SU-DHL-6 (cell line): ENCODE data around the gene STOML3.

ENCODE experiments used
- H2AFZ ChIP-seq: fragments of 200-600 bp; sonication (generic); 2 replicates; pipeline ENCODE4 v1.6.1; 2014; ENCODE audit warnings: low read depth, mild to moderate bottlenecking, moderate library complexity, mixed read lengths, antibody characterized with exemption, low read length; ENCODE audit not compliant: severe bottlenecking
- H3F3A ChIP-seq: fragments of 200-600 bp; shearing (Covaris generic); 2 replicates; pipeline ENCODE4 v1.6.0; 2016; ENCODE audit warnings: antibody characterized with exemption, mild to moderate bottlenecking; ENCODE audit not compliant: insufficient read depth
- H3K27ac ChIP-seq: fragments of 200-600 bp; sonication (generic); 2 replicates; pipeline ENCODE4 v1.5.1; 2016; ENCODE audit warnings: low read depth, mild to moderate bottlenecking, low read length, moderate library complexity, mixed read lengths
- H3K27me3 ChIP-seq: fragments of 200-600 bp; sonication (generic), shearing (Covaris generic); 2 replicates; pipeline ENCODE4 v1.6.0; 2014; ENCODE audit warnings: mild to moderate bottlenecking, low read length
- H3K36me3 ChIP-seq: fragments of 200-600 bp; sonication (generic); 2 replicates; pipeline ENCODE4 v1.6.1; 2014; ENCODE audit warnings: mild to moderate bottlenecking, low read length, mixed read lengths
- H3K4me2 ChIP-seq: fragments of 300-600, 200-600 bp; shearing (Covaris generic), sonication (generic); 2 replicates; pipeline ENCODE4 v1.6.0; 2014; ENCODE audit warnings: low read length, low read depth, mild to moderate bottlenecking; ENCODE audit not compliant: poor library complexity, severe bottlenecking
- H3K4me3 ChIP-seq: fragments of 200-600 bp; sonication (generic); 2 replicates; pipeline ENCODE4 v1.5.1; 2014; ENCODE audit warnings: antibody characterized with exemption, low read length, mild to moderate bottlenecking, mixed read lengths; ENCODE audit not compliant: insufficient read depth, poor library complexity, severe bottlenecking
- H3K79me2 ChIP-seq: fragments of 200-600 bp; sonication (generic); 2 replicates; pipeline ENCODE4 v1.6.1; 2014; ENCODE audit warnings: mild to moderate bottlenecking, low read length, moderate library complexity; ENCODE audit not compliant: insufficient read depth
- H3K9ac ChIP-seq: fragments of 200-600 bp; sonication (generic); 2 replicates; pipeline ENCODE4 v1.7.0; 2014; ENCODE audit warnings: mild to moderate bottlenecking, low read length
- H3K9me2 ChIP-seq: fragments of 200-600 bp; sonication (generic); replicated peaks from 2 replicates; pipeline ENCODE4 v1.6.1; 2014; ENCODE audit warnings: low read length; ENCODE audit not compliant: insufficient read depth
- H3K9me3 ChIP-seq: fragments of 200-600 bp; sonication (generic); 2 replicates; pipeline ENCODE4 v1.6.1; 2014; ENCODE audit warnings: low read length, mixed read lengths; ENCODE audit not compliant: insufficient read depth
- H4K20me1 ChIP-seq: fragments of 200-600 bp; sonication (generic); 2 replicates; pipeline ENCODE4 v1.6.1; 2014; ENCODE audit warnings: low read depth, mild to moderate bottlenecking, antibody characterized with exemption, low read length, moderate library complexity, mixed read lengths
- EZH2phosphoT487 ChIP-seq: fragments of 200-600 bp; sonication (generic), shearing (Covaris generic); conservative IDR thresholded peaks from 2 replicates; pipeline ENCODE4 v1.6.1; 2018; ENCODE audit warnings: mild to moderate bottlenecking, antibody characterized with exemption, low read length, moderate library complexity, mixed read lengths
- TF ChIP-seq, protein P1 (sequence below): fragments of 200-600 bp; sonication (generic); IDR thresholded peaks from one replicate; pipeline ENCODE4 v1.5.1; 2017; ENCODE audit warnings: antibody characterized with exemption, mild to moderate bottlenecking, low read length, moderate library complexity; ENCODE audit not compliant: insufficient read depth, poor library complexity, severe bottlenecking

Gene STOML3

DNA sequence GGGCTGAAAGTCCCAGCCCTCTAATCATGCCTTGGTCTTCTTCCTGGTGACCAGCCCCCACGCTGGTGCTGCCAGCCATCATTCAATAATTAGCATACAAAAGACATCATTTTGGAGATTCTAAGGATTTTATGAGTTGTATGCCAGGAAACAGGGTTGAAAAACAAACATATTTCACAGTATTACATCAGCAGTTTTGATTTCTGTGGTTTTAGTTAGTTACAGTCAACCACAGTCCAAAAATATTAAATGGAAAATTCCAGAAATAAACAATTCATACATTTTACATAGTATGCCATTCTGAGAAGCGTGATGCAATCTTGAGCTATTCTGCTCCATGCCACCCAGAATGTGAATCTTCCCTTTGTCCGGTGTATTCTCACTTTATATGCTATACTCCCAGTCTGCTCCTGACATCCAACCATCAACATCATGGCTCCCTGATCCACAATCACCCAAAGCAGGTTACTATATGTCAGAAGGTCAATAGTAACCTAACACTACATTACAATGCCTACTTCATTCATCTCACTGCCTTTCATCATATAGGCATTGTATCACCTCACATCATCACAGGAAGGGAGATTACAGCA lies 49.2 kb downstream of the STOML3 start:
- H3K4me2 ChIP-seq: no peak overlapping the region
- H2AFZ ChIP-seq: no peak overlapping the region
- no peaks in the 10 kb centered on the region for H3F3A ChIP-seq
- no peak overlapping the region for H3K4me3 ChIP-seq
- no peaks in the 10 kb centered on the region for H3K36me3 ChIP-seq
- H3K27ac ChIP-seq: no peak overlapping the region
- H3K27me3 ChIP-seq: no peaks in the 10 kb centered on the region
- no peak overlapping the region for H3K9ac ChIP-seq
- H3K9me2 ChIP-seq: no peaks in the 10 kb centered on the region
- H3K79me2 ChIP-seq: no peaks in the 10 kb centered on the region
- TF ChIP-seq, protein P1, sequence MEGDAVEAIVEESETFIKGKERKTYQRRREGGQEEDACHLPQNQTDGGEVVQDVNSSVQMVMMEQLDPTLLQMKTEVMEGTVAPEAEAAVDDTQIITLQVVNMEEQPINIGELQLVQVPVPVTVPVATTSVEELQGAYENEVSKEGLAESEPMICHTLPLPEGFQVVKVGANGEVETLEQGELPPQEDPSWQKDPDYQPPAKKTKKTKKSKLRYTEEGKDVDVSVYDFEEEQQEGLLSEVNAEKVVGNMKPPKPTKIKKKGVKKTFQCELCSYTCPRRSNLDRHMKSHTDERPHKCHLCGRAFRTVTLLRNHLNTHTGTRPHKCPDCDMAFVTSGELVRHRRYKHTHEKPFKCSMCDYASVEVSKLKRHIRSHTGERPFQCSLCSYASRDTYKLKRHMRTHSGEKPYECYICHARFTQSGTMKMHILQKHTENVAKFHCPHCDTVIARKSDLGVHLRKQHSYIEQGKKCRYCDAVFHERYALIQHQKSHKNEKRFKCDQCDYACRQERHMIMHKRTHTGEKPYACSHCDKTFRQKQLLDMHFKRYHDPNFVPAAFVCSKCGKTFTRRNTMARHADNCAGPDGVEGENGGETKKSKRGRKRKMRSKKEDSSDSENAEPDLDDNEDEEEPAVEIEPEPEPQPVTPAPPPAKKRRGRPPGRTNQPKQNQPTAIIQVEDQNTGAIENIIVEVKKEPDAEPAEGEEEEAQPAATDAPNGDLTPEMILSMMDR: no peak
- TF ChIP-seq EZH2phosphoT487: no peak
- H4K20me1 ChIP-seq: no peaks in the 10 kb centered on the region
- H3K9me3 ChIP-seq: no peaks in the 10 kb centered on the region

- H3K4me3 ChIP-seq: no peak overlapping the region
- no peaks in the 10 kb centered on the region for H3K36me3 ChIP-seq
- no peaks in the 10 kb centered on the region for H3F3A ChIP-seq
- H3K79me2 ChIP-seq: no peaks in the 10 kb centered on the region
- no peaks in the 10 kb centered on the region for H3K9me2 ChIP-seq
- no peak overlapping the region for H3K9ac ChIP-seq
- H2AFZ ChIP-seq: no peak overlapping the region
- H3K27me3 ChIP-seq: no peaks in the 10 kb centered on the region
- no peak for TF ChIP-seq EZH2phosphoT487
- TF ChIP-seq, protein P1: no peak
- no peak overlapping the region for H3K4me2 ChIP-seq
- H4K20me1 ChIP-seq: no peaks in the 10 kb centered on the region
- no peak overlapping the region for H3K27ac ChIP-seq
- H3K9me3 ChIP-seq: no peaks in the 10 kb centered on the region
Measured at GRCh38 chr13:38933786-38934185, 56.8 kb downstream of the STOML3 start.

DNA sequence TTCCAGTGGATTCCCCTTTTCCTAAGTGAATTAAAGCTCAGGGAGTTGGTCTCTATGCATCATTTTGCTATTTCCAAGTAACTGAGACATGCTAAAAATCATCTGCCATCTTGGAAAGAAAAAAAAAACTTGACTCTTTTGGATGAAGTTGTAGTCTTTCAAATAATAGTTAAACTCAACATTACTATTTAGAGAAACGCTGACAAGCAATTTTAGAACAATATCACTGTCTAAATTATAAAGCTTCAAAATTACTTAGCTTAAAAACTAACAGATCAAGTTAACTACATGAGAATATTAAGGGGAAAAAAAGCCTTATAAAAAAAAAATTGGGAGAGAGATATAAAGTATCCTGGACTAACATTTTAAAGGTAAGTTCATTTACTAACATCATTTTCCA lies 68.5 kb downstream of the STOML3 start:
- Histone ChIP-seq H3K4me2 (no peak overlapping the region), H3K36me3 (no peaks in the 10 kb centered on the region)
- TF ChIP-seq, protein P1: no peak
- no peak for TF ChIP-seq EZH2phosphoT487

More for the DNA sequence above, 68.5 kb downstream of the STOML3 start:
- H4K20me1 ChIP-seq: no peaks in the 10 kb centered on the region
- no peak overlapping the region for H3K4me3 ChIP-seq
- H3K79me2 ChIP-seq: no peaks in the 10 kb centered on the region
- H3F3A ChIP-seq: no peaks in the 10 kb centered on the region
- H3K9me2 ChIP-seq: no peaks in the 10 kb centered on the region
- H3K27ac ChIP-seq: no peak overlapping the region
- no peaks in the 10 kb centered on the region for H3K27me3 ChIP-seq
- H3K9me3 ChIP-seq: no peaks in the 10 kb centered on the region
- H2AFZ ChIP-seq: no peak overlapping the region
- H3K9ac ChIP-seq: no peak overlapping the region
